ENCODE data around the gene VSX2.

VSX2 gene

DNA sequence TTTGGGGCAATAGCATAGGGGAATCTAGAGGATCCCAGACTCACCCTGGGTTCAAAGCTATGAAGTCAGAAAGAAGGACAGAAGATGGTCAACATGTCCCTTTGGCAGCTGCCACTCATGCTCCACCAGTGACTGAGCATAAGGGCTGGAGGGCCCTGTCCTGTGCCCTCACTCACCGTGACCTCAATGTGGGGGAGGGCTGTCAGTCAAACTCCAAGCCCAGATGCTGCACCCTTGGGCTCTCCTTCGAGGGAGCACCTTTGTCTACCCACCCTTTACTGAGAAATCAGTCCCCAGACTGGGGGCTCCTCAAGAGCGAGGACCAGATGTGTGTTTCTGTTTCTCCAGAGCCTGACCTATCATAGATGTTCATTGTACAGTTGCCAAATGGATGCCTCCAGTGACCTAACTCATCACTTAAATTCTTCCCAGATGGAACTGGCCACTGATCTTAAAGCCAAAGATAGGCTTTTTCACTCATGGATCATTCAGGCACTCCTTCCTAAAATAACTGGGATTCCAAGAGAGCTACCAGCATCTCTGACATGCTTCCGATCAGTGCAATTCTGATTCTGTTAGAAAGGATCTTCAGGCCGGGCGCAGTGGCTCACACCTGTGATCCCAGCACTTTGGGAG is 27.2 kb upstream of the VSX2 start:
- DNase-seq (ENCODE audit: extremely low read depth, insufficient read length), result no peak
- H3K4me3 ChIP-seq (replicated peaks; ENCODE audit: low read depth, low read length), result no peak overlapping the region
- no peaks in the 10 kb centered on the region for H3K27me3 ChIP-seq (replicated peaks; ENCODE audit: control insufficient read depth, insufficient read depth, low read length)
- TF ChIP-seq CTCF (IDR thresholded peaks at IDR 0.05; ENCODE audit: insufficient read depth, low read length, poor library complexity, severe bottlenecking), result no peak
- no peaks in the 10 kb centered on the region for H3K36me3 ChIP-seq (ENCODE audit: control insufficient read depth, insufficient read depth, low read length)

- H3K27me3 ChIP-seq (replicated peaks; ENCODE audit: control insufficient read depth, insufficient read depth, low read length), result no peaks in the 10 kb centered on the region
- no peak overlapping the region for H3K4me3 ChIP-seq (replicated peaks; ENCODE audit: low read depth, low read length)
- no peaks in the 10 kb centered on the region for H3K36me3 ChIP-seq (ENCODE audit: control insufficient read depth, insufficient read depth, low read length)
- TF ChIP-seq CTCF (IDR thresholded peaks at IDR 0.05; ENCODE audit: insufficient read depth, low read length, poor library complexity, severe bottlenecking), result no peak
- no peak for DNase-seq (ENCODE audit: extremely low read depth, insufficient read length)
These were observed 25.1 kb upstream of the VSX2 start for GRCh38 chr14:74213907-74214803.

DNA sequence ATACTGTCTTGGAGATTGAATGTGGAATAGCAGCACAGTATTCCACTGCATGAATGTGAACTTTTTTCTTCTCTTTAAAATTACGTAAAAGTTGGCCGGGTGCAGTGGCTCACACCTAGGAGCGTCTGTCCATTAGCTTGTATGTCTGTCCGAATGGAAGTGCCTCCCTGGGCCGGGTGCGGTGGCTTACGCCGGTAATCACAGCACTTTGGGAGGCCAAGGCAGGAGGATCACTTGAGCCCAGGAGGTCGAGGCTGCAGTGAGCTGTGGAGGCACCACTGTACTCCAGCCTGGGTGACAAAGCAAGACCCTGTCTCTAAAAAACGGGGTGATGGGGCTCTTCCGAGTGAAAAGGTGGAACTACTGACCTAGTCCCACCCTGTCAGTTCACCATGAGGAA is 22.6 kb upstream of the VSX2 start:
- Histone ChIP-seq H3K4me3 (replicated peaks; ENCODE audit: low read depth, low read length) (no peak overlapping the region), H3K36me3 (ENCODE audit: control insufficient read depth, insufficient read depth, low read length) (no peaks in the 10 kb centered on the region), H3K27me3 (replicated peaks; ENCODE audit: control insufficient read depth, insufficient read depth, low read length) (no peaks in the 10 kb centered on the region)
- DNase-seq (ENCODE audit: extremely low read depth, insufficient read length), result no peak
- TF ChIP-seq CTCF (IDR thresholded peaks at IDR 0.05; ENCODE audit: insufficient read depth, low read length, poor library complexity, severe bottlenecking), result no peak

DNA sequence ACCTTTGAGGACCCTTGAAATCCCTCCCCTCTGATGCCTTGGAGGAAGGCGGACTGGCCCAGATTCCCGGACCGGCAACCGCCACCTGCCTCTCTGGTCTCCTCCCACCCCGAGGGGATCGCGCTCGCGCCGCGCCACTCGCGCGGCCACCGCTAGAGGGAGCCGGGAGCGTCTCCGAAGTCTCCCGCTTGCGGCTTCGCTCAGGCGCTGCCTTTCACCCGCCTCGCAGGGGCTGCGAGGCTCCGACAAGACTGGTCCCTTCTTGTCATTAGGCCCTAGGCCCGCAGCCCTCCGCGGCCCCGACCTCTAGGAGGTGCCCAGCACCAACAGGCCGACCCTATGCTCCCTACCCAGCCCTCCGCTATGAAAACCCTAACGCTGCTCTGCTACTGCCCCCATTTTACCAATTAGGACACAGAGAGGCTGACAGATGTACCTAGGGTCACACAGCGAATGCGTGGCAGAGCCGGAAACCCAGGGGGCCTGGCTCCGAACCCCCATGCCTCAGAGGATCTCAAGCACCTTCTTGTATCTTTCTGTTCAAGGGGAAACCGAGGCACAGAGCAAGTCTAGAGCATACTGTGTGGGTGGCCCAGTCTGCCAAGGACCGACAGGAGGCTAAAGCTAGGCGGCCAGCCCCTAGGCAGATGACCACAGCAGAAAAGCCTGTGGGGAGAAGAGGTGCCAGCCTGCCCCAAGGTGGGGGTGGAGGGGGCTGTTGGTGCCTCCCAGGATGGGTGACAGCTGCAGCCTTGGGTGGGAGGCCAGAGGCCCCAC is 21.4 kb upstream of the VSX2 start:
- DNase-seq (ENCODE audit: extremely low read depth, insufficient read length), result peak; percentile 83
- TF ChIP-seq CTCF (IDR thresholded peaks at IDR 0.05; ENCODE audit: insufficient read depth, low read length, poor library complexity, severe bottlenecking), result peak; percentile 99
- Histone ChIP-seq H3K27me3 (replicated peaks; ENCODE audit: control insufficient read depth, insufficient read depth, low read length) (no peaks in the 10 kb centered on the region), H3K36me3 (ENCODE audit: control insufficient read depth, insufficient read depth, low read length) (no peaks in the 10 kb centered on the region), H3K4me3 (replicated peaks; ENCODE audit: low read depth, low read length) (no peak overlapping the region)

GRCh38 chr14:74218462-74218861 is 20.8 kb upstream of the VSX2 start:
- H3K36me3 ChIP-seq (ENCODE audit: control insufficient read depth, insufficient read depth, low read length), result no peaks in the 10 kb centered on the region
- TF ChIP-seq CTCF (IDR thresholded peaks at IDR 0.05; ENCODE audit: insufficient read depth, low read length, poor library complexity, severe bottlenecking), result no peak
- no peak for DNase-seq (ENCODE audit: extremely low read depth, insufficient read length)
- H3K27me3 ChIP-seq (replicated peaks; ENCODE audit: control insufficient read depth, insufficient read depth, low read length), result no peaks in the 10 kb centered on the region
- no peak overlapping the region for H3K4me3 ChIP-seq (replicated peaks; ENCODE audit: low read depth, low read length)
